Endothelial cell of umbilical vein (primary cell): ENCODE data around the gene CROCC.

Experiments used
- CTCF ChIP-seq, 2 donors: IDR thresholded peaks; 1 replicate in 1 of 2; 2 replicates in 1 of 2; pipeline ENCODE4 v1.5.1; 2011; ENCODE audit warnings: low read length in 2 of 2, mild to moderate bottlenecking in 2 of 2, moderate library complexity in 2 of 2, control low read depth in 1 of 2, inconsistent platforms in 1 of 2, low read depth in 1 of 2; ENCODE audit not compliant: insufficient read depth in 1 of 2; ENCODE audit errors: extremely low read depth in 1 of 2
- EZH2 ChIP-seq: IDR thresholded peaks from 2 replicates; pipeline ENCODE4 v1.6.1; 2012; ENCODE audit warnings: borderline replicate concordance, low read depth, mild to moderate bottlenecking, moderate library complexity, low read length, inconsistent platforms; ENCODE audit not compliant: severe bottlenecking
- JUN ChIP-seq: IDR thresholded peaks from 2 replicates; pipeline ENCODE4 v1.6.1; 2011; ENCODE audit warnings: borderline replicate concordance, low read depth; ENCODE audit not compliant: insufficient read length, insufficient read depth
- MAX ChIP-seq: IDR thresholded peaks from 2 replicates; pipeline ENCODE4 v1.6.1; 2011; ENCODE audit not compliant: insufficient read depth, insufficient read length
- MYC ChIP-seq: IDR thresholded peaks from one replicate; pipeline ENCODE4 v1.6.1; 2011; ENCODE audit warnings: mild to moderate bottlenecking, low read depth, low read length
- POLR2A ChIP-seq: IDR thresholded peaks from 2 replicates; pipeline ENCODE4 v1.6.1; 2012; ENCODE audit warnings: low read depth, mild to moderate bottlenecking, control low read depth, low read length
- POLR2AphosphoS5 ChIP-seq: IDR thresholded peaks from 2 replicates; pipeline ENCODE4 v1.6.1; 2012; ENCODE audit warnings: low read depth, mild to moderate bottlenecking, control low read depth, low read length, moderate library complexity; ENCODE audit not compliant: insufficient read depth

- TF ChIP-seq CTCF (IDR thresholded peaks at IDR 0.05; ENCODE audit: extremely low read depth in 1 of 2, insufficient read depth in 1 of 2, low read depth in 1 of 2, low read length in 2 of 2): peak; percentile 13 to 35
- TF ChIP-seq POLR2A: no peak
- TF ChIP-seq EZH2: no peak
- no peak for TF ChIP-seq POLR2AphosphoS5
- TF ChIP-seq JUN: no peak
- no peak for TF ChIP-seq MYC
- TF ChIP-seq MAX: no peak
Measured at GRCh38 chr1:16900751-16901150, 21.0 kb upstream of the CROCC start.
